GM11168 (cell line): ENCODE measurements around the gene WTIP.

Source experiments
- in situ Hi-C: fragments of 300-500 bp; cut with MboI; formaldehyde crosslinking; loops from one replicate; pipeline ENCODE4 v1.12.0; 2022; ENCODE audit warnings: low sequenced_read_pairs; ENCODE audit not compliant: unreplicated experiment

WTIP gene

DNA sequence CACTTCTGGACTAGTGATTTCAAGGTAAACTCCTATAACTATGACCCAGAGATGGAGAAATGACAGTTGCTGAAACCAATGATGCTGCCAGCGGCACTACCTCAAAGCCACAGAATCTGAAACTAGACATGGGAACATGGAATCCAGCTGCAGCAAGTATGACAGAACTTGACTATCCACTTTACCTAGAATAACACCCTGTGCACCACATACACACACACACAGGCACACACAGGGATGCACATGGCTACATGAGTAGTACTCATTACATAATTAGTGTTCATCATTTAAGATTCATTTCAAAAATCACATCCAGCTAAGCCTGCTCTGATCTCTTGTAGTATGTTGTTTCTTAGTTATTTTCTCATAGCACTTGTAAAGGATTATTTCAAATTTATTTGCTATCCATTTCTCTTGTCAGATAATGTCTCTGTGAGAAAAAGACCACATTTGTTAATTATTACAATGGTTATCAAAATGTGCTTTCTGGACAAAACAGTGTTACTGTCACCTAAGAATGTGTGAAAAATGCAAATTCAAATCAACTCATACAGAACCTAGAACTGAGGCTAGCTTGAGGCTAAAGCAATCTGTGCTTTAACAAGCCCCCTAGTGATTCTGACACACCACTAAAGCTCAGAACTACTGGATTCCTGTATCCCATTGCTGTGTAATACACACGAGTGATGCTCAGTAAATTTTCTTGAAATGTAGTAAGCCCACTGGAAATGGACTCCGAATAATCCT, 59.4 kb downstream of the WTIP start:
- in situ Hi-C loops, result no loop called here

DNA sequence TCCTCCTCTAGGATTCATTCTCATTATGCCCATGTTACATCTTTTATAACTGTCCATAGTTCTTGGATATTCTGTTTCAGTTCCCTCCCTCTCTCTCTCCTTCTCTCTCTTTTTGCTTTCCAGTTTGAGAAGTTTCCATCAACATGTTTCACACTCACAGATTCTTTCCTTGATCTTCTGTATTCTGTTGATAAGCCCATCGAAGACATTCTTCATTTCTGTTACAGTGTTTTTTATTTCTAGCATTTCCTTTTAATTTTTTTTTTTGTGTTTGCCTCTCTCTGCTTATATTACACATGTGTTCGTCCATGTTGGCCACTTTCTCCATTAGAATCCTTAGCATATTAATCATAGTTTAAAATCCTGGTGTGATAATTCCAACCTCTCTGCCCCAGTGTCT, 68.3 kb downstream of the WTIP start:
- in situ Hi-C loops, result no loop called here

DNA sequence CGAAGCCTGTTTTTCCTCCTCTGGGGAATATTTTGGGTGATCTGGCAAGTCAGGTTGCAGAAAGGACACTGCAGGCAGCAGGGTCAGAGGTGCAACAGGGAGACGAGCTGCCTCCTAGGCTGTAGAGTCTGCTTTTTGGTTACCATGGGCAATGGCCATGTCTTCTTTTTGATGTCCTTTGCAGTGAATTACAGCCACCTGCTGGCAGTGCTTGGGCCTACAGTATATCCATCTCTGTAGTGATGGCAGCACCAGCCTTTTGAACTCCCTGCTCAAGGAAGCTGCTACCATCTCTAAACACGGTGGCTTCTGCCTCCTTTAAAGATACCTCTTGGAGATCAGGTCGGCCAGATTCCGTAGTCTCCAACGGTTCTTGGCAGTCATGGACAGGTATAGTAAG, 73.9 kb downstream of the WTIP start:
- in situ Hi-C loops, result no loop called here

DNA sequence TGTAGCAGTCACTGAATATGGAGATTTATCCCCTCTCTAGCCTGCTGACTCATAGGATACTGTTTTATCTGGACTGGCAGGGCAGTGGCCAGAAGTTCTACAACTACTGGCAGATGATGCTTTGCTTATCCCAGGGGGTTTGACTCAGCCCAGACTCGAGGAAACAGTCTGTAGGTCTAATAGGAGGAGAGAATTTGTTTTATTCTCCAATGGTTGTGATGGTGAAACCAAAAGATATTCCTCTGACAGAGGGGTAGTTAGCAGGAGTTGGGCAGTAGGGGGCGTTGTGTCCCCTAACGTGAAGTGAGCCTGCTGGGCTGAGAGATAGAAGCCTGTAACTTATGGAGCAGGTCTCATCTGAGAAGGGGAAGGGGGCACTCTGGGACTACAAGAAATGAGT, 74.9 kb downstream of the WTIP start:
- in situ Hi-C loops, result no loop called here

DNA sequence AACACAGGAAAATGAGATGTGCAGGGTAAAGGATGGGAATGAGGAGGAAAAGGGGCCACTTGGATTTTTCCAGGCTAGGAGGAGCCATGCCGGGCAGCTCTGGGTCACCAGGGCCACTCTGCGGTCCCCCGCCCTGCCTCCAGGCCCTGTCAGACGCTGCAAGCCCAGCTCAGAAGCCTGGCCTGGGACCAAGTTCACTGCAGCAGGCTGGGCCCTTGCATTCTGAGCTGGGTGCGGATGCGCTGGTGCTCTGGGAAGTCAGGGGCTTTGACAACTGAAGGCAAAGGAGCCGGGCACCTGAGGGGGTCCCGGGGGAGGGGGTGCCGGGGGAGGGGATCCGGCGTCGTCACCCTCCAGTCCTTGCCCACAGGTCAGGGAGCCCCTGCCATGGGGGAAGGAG, 77.5 kb downstream of the WTIP start:
- in situ Hi-C loops, result no loop called here

DNA sequence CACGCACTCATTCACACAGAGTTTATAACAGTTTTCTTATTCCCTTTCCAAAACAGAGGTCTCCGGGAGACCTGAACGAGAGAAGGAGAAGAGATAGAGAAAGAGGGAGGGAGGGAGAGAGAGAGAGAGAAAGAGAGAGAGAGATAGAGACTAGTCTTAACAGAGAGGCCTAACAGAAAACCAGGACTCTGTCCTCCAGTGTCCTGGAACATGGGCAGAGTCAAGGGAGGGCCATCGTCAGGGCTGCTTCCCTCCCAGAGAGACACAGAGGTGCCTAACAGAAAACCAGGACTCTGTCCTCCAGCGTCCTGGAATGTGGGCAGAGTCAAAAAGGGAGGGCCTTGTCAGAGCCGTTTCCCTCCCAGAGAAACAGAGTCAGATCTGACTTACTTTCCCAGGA, 78.7 kb downstream of the WTIP start:
- in situ Hi-C loops, result no loop called here
